Measurements from ENCODE around the gene PARK7. TPM values are rescaled to one million over a fixed set of nuclear protein-coding genes. Genes with fewer than 3 reads are reported as not detected.

Gene PARK7
- total RNA-seq, 1 experiment from 2014 or later = 370 TPM

- Histone ChIP-seq H3K4me3 (replicated peaks in 1 of 2; ENCODE audit: low read depth in 1 of 2, low read length in 2 of 2) (no peak overlapping the region), H3K9me2 (ENCODE audit: insufficient read depth) (no peaks in the 10 kb centered on the region), H3K4me1 (ENCODE audit: control insufficient read depth in 1 of 2, insufficient read depth in 2 of 2, low read length in 2 of 2) (no peaks in the 10 kb centered on the region), H3K27ac (ENCODE audit: low read depth, low read length) (no peak overlapping the region), H3K79me2 (ENCODE audit: insufficient read depth, low read length) (no peaks in the 10 kb centered on the region), H4K20me1 (ENCODE audit: insufficient read depth) (no peaks in the 10 kb centered on the region), H3K36me3 (ENCODE audit: control insufficient read depth in 1 of 2, insufficient read depth in 2 of 2, low read length in 2 of 2) (no peaks in the 10 kb centered on the region), H3K9me3 (ENCODE audit: control insufficient read depth in 1 of 2, insufficient read depth in 1 of 2, low read depth in 1 of 2, low read length in 2 of 2) (no peaks in the 10 kb centered on the region), H3K4me2 (ENCODE audit: low read length) (no peak overlapping the region), H3K27me3 (ENCODE audit: insufficient read depth, low read length) (peaks cover 5% of the 10 kb centered on the region; the same call in 1 of the 2 replicates), H3K9ac (ENCODE audit: low read length) (no peak overlapping the region), H2AFZ (ENCODE audit: low read depth, low read length, poor library complexity, severe bottlenecking) (no peak overlapping the region)
- CTCF ChIA-PET = no interaction called here
- BruUV-seq (replicated peaks) = no TSS peak
- ATAC-seq = no peak
- intact Hi-C loops (cut with micrococcal nuclease) = no loop called here
- TF ChIP-seq POLR2A (IDR thresholded peaks at IDR 0.05; ENCODE audit: borderline replicate concordance, extremely low read depth, insufficient read depth, insufficient read length) (no peak), ZNF274 (IDR thresholded peaks at IDR 0.05; ENCODE audit: low read depth, low read length) (no peak), SIN3A (IDR thresholded peaks at IDR 0.05; ENCODE audit: low read depth) (no peak), ZFX (IDR thresholded peaks at IDR 0.05) (no peak)
- RAD21 ChIA-PET (ENCODE audit: low non-redundant PET in 1 of 2, low total read pairs in 2 of 2, uncharacterized antibody in 2 of 2, unreplicated experiment in 2 of 2) = no interaction called here
- DNase-seq (ENCODE audit: low read depth, low spot score) = no peak
- POLR2A ChIA-PET = no interaction called here
These were observed 28.9 kb upstream of the PARK7 start for GRCh38 chr1:7932524-7933138.

GRCh38 chr1:7938070-7938469 lies 23.4 kb upstream of the PARK7 start:
- no peak for ATAC-seq
- no peak overlapping the region for H3K27ac ChIP-seq (ENCODE audit: low read depth, low read length)
- peaks cover 5% of the 10 kb centered on the region; the same call in 1 of the 2 replicates for H3K27me3 ChIP-seq (ENCODE audit: insufficient read depth, low read length)
- no peak for DNase-seq (ENCODE audit: low read depth, low spot score)
- H3K79me2 ChIP-seq (ENCODE audit: insufficient read depth, low read length) = no peaks in the 10 kb centered on the region
- no peaks in the 10 kb centered on the region for H3K9me2 ChIP-seq (ENCODE audit: insufficient read depth)
- no peak overlapping the region for H3K4me2 ChIP-seq (ENCODE audit: low read length)
- H2AFZ ChIP-seq (ENCODE audit: low read depth, low read length, poor library complexity, severe bottlenecking) = no peak overlapping the region
- H3K4me3 ChIP-seq (replicated peaks in 1 of 2; ENCODE audit: low read depth in 1 of 2, low read length in 2 of 2) = no peak overlapping the region
- H3K9ac ChIP-seq (ENCODE audit: low read length) = no peak overlapping the region
- POLR2A ChIA-PET = no interaction called here
- TF ChIP-seq JUND (IDR thresholded peaks at IDR 0.05) = no peak
- TF ChIP-seq POLR2AphosphoS5 (IDR thresholded peaks at IDR 0.05; ENCODE audit: low read depth, low read length) = no peak
- TF ChIP-seq ZNF274 (IDR thresholded peaks at IDR 0.05; ENCODE audit: low read depth, low read length) = no peak
- TF ChIP-seq ZBTB33 (IDR thresholded peaks at IDR 0.05; ENCODE audit: extremely low read depth, insufficient replicate concordance, low read length) = no peak
- TF ChIP-seq FOSL1 (IDR thresholded peaks at IDR 0.05; ENCODE audit: low read depth) = no peak
- no peak for TF ChIP-seq CEBPB (IDR thresholded peaks at IDR 0.05; ENCODE audit: low read depth)
- no peak for TF ChIP-seq ZFX (IDR thresholded peaks at IDR 0.05)
- no peak for TF ChIP-seq TCF7L2 (IDR thresholded peaks at IDR 0.05; ENCODE audit: borderline replicate concordance, extremely low read depth, insufficient read depth, insufficient read length)
- no peak for TF ChIP-seq SRF (IDR thresholded peaks at IDR 0.05; ENCODE audit: low read depth)
- no peak for TF ChIP-seq REST (IDR thresholded peaks at IDR 0.05; ENCODE audit: low read depth)
- TF ChIP-seq, protein P1, sequence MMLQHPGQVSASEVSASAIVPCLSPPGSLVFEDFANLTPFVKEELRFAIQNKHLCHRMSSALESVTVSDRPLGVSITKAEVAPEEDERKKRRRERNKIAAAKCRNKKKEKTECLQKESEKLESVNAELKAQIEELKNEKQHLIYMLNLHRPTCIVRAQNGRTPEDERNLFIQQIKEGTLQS (IDR thresholded peaks at IDR 0.05) = no peak
- no peak for TF ChIP-seq CBX3 (IDR thresholded peaks at IDR 0.05; ENCODE audit: low read depth)
- H3K4me1 ChIP-seq (ENCODE audit: control insufficient read depth in 1 of 2, insufficient read depth in 2 of 2, low read length in 2 of 2) = peaks cover 0 to 30% of the 10 kb centered on the region in 2 experiments; a peak in 2 of 4 replicates
- BruUV-seq (replicated peaks) = no TSS peak
- intact Hi-C loops (cut with micrococcal nuclease) = no loop called here
- no peaks in the 10 kb centered on the region for H3K9me3 ChIP-seq (ENCODE audit: control insufficient read depth in 1 of 2, insufficient read depth in 1 of 2, low read depth in 1 of 2, low read length in 2 of 2)
- CTCF ChIA-PET = no interaction called here
- H4K20me1 ChIP-seq (ENCODE audit: insufficient read depth) = no peaks in the 10 kb centered on the region
- RAD21 ChIA-PET (ENCODE audit: low non-redundant PET in 1 of 2, low total read pairs in 2 of 2, uncharacterized antibody in 2 of 2, unreplicated experiment in 2 of 2) = no interaction called here
- no peaks in the 10 kb centered on the region for H3K36me3 ChIP-seq (ENCODE audit: control insufficient read depth in 1 of 2, insufficient read depth in 2 of 2, low read length in 2 of 2)
